ENCODE results near the gene GPC2.
"Not testable (repeated sequence)": the region's sequence is repeated elsewhere in the genome, so short reads cannot be mapped to it uniquely, and the experiment has no call there.

The GPC2 gene

DNA sequence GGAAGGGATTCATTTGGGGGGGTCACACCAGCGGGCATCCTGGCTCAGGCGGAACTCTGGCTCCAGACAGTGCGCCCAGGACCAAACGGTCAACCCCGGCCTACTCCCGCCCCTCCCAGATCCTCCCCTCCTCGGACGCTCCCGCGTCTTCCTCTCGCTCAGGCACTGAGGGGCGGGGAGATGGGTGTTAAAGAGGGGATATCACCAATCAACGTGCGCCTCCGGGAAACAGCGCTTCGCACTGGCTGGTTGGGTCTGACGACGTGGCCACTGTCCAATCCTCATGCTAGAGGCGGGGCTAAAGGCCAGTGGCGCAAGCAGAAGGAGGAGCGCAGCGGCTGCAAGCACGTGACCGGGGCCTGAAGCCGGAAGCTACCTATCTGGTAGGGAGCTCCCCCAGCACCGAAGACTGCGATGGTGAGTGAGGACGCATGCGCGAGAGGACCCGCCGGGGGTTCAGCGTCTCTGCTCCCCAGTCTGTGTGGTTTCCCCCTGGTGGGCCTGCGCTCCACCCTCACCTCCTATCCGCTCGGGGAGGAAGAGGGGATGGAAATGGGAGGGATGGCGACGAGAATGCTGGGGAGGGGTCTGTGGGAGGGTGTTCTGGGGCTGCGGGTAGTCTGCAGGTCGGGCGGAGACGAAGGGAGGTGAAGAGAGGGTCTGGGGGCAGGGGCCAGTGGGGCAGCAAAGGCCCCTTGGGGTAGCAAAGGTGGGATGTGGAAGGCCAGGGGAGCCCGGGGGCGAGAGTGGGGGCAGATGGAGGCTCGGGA lies 28.4 kb downstream of the GPC2 start, which contains the start of gene LAMTOR4:
Gene LAMTOR4 (plus strand): TSS at position 360 of the 770 bp plus-strand sequence. CDS start 55 bp downstream, at position 415.
- Histone ChIP-seq H3K79me2 (ENCODE audit: low read length) (peaks cover 19% of the 10 kb centered on the region), H3K9me3 (replicated peaks; ENCODE audit: insufficient read depth, low read length) (no peaks in the 10 kb centered on the region), H4K20me1 (ENCODE audit: insufficient read depth, low read length) (no peaks in the 10 kb centered on the region), H2AFZ (ENCODE audit: low read length) (peak within 1 kb of the TSS; percentile 88), H3K4me2 (ENCODE audit: low read depth, low read length) (peak within 1 kb of the TSS; percentile 93), H3K4me3 (ENCODE audit: low read length) (peak within 1 kb of the TSS; percentile 85), H3K27ac (ENCODE audit: low read length) (peak within 1 kb of the TSS; percentile 51; the same call in 1 of the 2 replicates), H3K9me2 (replicated peaks; ENCODE audit: insufficient read depth, low read length) (no peaks in the 10 kb centered on the region), H3F3A (ENCODE audit: insufficient read depth, low read length) (peaks cover 17% of the 10 kb centered on the region; the same call in 1 of the 2 replicates), H3K4me1 (ENCODE audit: low read length) (peaks cover 10% of the 10 kb centered on the region), H3K36me3 (replicated peaks; ENCODE audit: insufficient read depth, low read length) (no peaks in the 10 kb centered on the region), H3K27me3 (replicated peaks; ENCODE audit: insufficient read depth, low read length) (no peaks in the 10 kb centered on the region), H3K9ac (ENCODE audit: low read length) (peak within 1 kb of the TSS; percentile 89)
- TF ChIP-seq EZH2 (optimal IDR thresholded peaks at IDR 0.05; ENCODE audit: low read depth, low read length) (no peak), CTCF (IDR thresholded peaks at IDR 0.05; ENCODE audit: low read length) (no peak), EZH2phosphoT487 (IDR thresholded peaks at IDR 0.05; ENCODE audit: low read length) (no peak)
- DNase-seq, result peak; percentile 99

- peaks cover 10% of the 10 kb centered on the region for H3K4me1 ChIP-seq (ENCODE audit: low read length)
- no peaks in the 10 kb centered on the region for H3K27me3 ChIP-seq (replicated peaks; ENCODE audit: insufficient read depth, low read length)
- no peaks in the 10 kb centered on the region for H3K9me3 ChIP-seq (replicated peaks; ENCODE audit: insufficient read depth, low read length)
- no peaks in the 10 kb centered on the region for H3K9me2 ChIP-seq (replicated peaks; ENCODE audit: insufficient read depth, low read length)
- H3K27ac ChIP-seq (ENCODE audit: low read length), result peak overlapping the region; percentile 6; the same call in 1 of the 2 replicates
- DNase-seq, result no peak
- no peaks in the 10 kb centered on the region for H3K36me3 ChIP-seq (replicated peaks; ENCODE audit: insufficient read depth, low read length)
- TF ChIP-seq EZH2phosphoT487 (IDR thresholded peaks at IDR 0.05; ENCODE audit: low read length) (no peak), CTCF (IDR thresholded peaks at IDR 0.05; ENCODE audit: low read length) (no peak), EZH2 (optimal IDR thresholded peaks at IDR 0.05; ENCODE audit: low read depth, low read length) (no peak)
- H3K9ac ChIP-seq (ENCODE audit: low read length), result peak overlapping the region; percentile 30; the same call in 1 of the 2 replicates
- peak overlapping the region; percentile 81 for H2AFZ ChIP-seq (ENCODE audit: low read length)
- H3K4me2 ChIP-seq (ENCODE audit: low read depth, low read length), result peak overlapping the region; percentile 73
- peaks cover 18% of the 10 kb centered on the region for H3K79me2 ChIP-seq (ENCODE audit: low read length)
- H4K20me1 ChIP-seq (ENCODE audit: insufficient read depth, low read length), result no peaks in the 10 kb centered on the region
- H3F3A ChIP-seq (ENCODE audit: insufficient read depth, low read length), result peaks cover 17% of the 10 kb centered on the region; the same call in 1 of the 2 replicates
- H3K4me3 ChIP-seq (ENCODE audit: low read length), result peak overlapping the region; percentile 54
Observed at GRCh38 chr7:100148225-100148558, 29.0 kb downstream of the GPC2 start.

DNA sequence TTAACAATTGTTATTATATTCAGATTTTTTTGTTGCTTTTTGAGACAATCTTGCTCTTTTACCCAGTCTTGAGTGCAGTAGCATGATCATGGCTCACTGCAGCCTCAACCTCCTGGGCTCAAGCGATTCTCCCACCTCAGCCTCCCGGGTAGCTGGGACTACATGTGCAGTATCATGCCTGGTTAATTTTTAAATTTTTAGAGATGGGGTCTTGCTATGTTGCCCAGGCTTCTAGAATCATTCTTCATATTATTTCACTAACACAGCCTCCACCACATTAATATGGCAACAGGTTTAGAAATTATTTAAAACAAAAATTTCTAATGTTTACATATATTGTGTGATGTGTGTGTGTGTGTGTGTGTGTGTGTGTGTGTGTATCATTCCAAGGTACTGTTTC lies 29.9 kb downstream of the GPC2 start:
- H3K27ac ChIP-seq (ENCODE audit: low read length), result no peak overlapping the region
- H3K9me2 ChIP-seq (replicated peaks; ENCODE audit: insufficient read depth, low read length), result no peaks in the 10 kb centered on the region
- no peaks in the 10 kb centered on the region for H3K9me3 ChIP-seq (replicated peaks; ENCODE audit: insufficient read depth, low read length)
- no peaks in the 10 kb centered on the region for H3K36me3 ChIP-seq (replicated peaks; ENCODE audit: insufficient read depth, low read length)
- H3F3A ChIP-seq (ENCODE audit: insufficient read depth, low read length), result peaks cover 14% of the 10 kb centered on the region; the same call in 1 of the 2 replicates
- H2AFZ ChIP-seq (ENCODE audit: low read length), result no peak overlapping the region
- no peak overlapping the region for H3K4me2 ChIP-seq (ENCODE audit: low read depth, low read length)
- peaks cover 18% of the 10 kb centered on the region for H3K79me2 ChIP-seq (ENCODE audit: low read length)
- H4K20me1 ChIP-seq (ENCODE audit: insufficient read depth, low read length), result no peaks in the 10 kb centered on the region
- H3K27me3 ChIP-seq (replicated peaks; ENCODE audit: insufficient read depth, low read length), result no peaks in the 10 kb centered on the region
- TF ChIP-seq EZH2phosphoT487 (IDR thresholded peaks at IDR 0.05; ENCODE audit: low read length) (no peak), EZH2 (optimal IDR thresholded peaks at IDR 0.05; ENCODE audit: low read depth, low read length) (no peak), CTCF (IDR thresholded peaks at IDR 0.05; ENCODE audit: low read length) (no peak)
- no peak for DNase-seq
- H3K4me1 ChIP-seq (ENCODE audit: low read length), result peaks cover 10% of the 10 kb centered on the region
- H3K4me3 ChIP-seq (ENCODE audit: low read length), result no peak overlapping the region
- H3K9ac ChIP-seq (ENCODE audit: low read length), result no peak overlapping the region

GRCh38 chr7:100146350-100146749 lies 30.8 kb downstream of the GPC2 start:
- H3K27ac ChIP-seq (ENCODE audit: low read length); H3K27me3 ChIP-seq (replicated peaks; ENCODE audit: insufficient read depth, low read length); DNase-seq; H3K4me3 ChIP-seq (ENCODE audit: low read length); H2AFZ ChIP-seq (ENCODE audit: low read length); H3K9ac ChIP-seq (ENCODE audit: low read length); H3K9me2 ChIP-seq (replicated peaks; ENCODE audit: insufficient read depth, low read length); H3K4me2 ChIP-seq (ENCODE audit: low read depth, low read length); H4K20me1 ChIP-seq (ENCODE audit: insufficient read depth, low read length); H3K9me3 ChIP-seq (replicated peaks; ENCODE audit: insufficient read depth, low read length); H3K36me3 ChIP-seq (replicated peaks; ENCODE audit: insufficient read depth, low read length): not testable (repeated sequence)
- Histone ChIP-seq H3K4me1 (ENCODE audit: low read length) (peaks cover 13% of the 10 kb centered on the region), H3F3A (ENCODE audit: insufficient read depth, low read length) (peaks cover 14% of the 10 kb centered on the region; the same call in 1 of the 2 replicates), H3K79me2 (ENCODE audit: low read length) (peaks cover 18% of the 10 kb centered on the region)
